ENCODE results near the gene ADH7.

DNA sequence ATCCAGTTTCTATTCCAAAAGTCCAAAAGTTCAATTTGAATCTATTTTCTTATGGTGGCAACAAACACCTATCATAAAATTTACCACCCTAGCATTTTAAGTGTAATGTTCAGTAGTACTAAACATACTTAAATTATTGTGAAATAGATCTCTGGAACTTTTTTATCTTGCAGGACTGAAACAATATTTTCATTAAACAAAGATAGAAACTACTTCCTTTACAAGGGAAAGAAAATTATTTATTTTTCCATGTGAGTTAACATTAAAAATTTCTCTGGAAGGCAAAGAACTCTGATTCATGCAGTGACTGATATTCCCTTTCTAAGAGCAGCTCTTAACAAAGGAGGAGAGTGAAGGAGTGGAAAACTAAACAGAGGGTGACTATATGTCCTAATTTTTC, 40.2 kb downstream of the ADH7 start:
- TF ChIP-seq SIN3A (IDR thresholded peaks at IDR 0.05; ENCODE audit: borderline replicate concordance, insufficient read depth, low read length) (no peak), POLR2AphosphoS5 (IDR thresholded peaks at IDR 0.05; ENCODE audit: low read depth, low read length) (no peak)
- TF ChIP-seq, protein P1, sequence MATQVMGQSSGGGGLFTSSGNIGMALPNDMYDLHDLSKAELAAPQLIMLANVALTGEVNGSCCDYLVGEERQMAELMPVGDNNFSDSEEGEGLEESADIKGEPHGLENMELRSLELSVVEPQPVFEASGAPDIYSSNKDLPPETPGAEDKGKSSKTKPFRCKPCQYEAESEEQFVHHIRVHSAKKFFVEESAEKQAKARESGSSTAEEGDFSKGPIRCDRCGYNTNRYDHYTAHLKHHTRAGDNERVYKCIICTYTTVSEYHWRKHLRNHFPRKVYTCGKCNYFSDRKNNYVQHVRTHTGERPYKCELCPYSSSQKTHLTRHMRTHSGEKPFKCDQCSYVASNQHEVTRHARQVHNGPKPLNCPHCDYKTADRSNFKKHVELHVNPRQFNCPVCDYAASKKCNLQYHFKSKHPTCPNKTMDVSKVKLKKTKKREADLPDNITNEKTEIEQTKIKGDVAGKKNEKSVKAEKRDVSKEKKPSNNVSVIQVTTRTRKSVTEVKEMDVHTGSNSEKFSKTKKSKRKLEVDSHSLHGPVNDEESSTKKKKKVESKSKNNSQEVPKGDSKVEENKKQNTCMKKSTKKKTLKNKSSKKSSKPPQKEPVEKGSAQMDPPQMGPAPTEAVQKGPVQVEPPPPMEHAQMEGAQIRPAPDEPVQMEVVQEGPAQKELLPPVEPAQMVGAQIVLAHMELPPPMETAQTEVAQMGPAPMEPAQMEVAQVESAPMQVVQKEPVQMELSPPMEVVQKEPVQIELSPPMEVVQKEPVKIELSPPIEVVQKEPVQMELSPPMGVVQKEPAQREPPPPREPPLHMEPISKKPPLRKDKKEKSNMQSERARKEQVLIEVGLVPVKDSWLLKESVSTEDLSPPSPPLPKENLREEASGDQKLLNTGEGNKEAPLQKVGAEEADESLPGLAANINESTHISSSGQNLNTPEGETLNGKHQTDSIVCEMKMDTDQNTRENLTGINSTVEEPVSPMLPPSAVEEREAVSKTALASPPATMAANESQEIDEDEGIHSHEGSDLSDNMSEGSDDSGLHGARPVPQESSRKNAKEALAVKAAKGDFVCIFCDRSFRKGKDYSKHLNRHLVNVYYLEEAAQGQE (IDR thresholded peaks at IDR 0.05; ENCODE audit: insufficient read depth in 1 of 2, low read depth in 2 of 2, low read length in 2 of 2), result no peak
